Stimulated activated CD4-positive, alpha-beta T cell treated with anti-CD3 and anti-CD28 coated beads, Interleukin-1b, Interleukin-23, amount 100 ng/mL, for 48 hours (primary cell): ENCODE data around the gene FRMD4A.

Source experiments
- DNase-seq: peaks from one replicate; pipeline ENCODE4 v3.0.0-alpha.2; 2020

Gene FRMD4A

DNA sequence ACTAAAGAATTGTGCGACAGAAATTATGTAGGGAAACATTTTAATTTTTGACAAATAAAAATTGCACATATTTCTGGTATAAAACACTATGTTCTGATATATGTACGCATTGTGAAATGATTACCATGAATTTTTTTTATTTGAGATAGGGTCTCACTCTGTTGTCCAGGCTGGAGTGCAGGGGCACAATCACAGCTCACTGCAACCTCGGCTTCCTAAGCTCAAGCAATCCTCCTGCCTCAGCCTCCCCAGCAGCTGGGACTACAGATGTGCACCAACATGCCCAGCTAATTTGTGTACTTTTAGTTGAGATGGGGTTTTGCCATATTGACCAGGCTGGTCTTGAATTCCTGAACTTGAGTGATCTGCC lies 149.2 kb downstream of the FRMD4A start:
- DNase-seq: no peak

DNA sequence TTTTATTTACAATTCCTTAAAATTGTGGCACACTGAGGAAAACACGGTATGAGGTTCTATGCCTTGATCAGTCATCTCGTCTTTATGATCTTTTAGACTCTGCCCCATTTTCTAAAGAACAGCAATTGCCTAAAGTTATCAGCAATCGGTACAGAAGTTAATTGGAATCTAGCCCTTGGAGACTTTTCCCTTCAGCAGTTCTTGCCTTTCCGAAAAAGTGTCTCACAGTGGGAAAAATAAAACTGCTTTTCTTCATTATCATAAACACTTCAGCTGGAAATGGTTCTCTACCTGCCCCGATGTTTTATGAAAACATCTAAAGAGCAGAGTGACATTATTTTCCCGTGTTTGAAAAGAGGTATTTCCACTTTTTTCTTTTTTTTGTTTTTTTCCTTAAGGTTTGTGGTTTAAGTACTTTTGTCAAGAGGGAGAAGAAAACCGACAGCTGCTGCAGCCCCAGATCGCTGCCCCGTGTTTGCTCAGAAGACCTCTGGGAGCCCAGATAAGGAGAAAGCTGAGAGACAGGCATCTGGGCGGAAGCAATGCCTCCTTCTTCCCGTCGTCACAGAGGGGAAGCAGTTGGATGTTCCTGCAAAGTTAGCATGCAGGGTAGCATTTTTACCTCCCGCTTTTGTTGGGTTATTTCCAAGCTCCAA lies 149.7 kb downstream of the FRMD4A start:
- DNase-seq: no peak

DNA sequence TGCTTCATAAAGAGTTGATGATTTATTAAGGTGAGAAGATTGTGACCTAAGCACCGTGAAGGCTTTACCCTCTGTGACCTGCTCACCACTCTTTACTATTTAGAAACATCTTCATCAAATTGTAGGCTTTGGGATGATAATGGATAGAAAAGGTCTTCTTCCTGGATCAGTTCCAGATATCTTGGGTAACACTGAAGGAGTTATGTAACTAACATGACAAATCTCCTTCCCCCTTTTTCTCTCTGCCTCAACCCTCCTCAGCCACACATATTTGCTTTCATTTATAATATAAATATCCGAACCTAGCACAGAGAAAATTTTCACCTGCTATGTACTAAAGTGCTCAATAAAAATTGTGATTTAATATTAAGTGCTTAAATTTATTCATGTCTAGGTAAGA lies 151.5 kb downstream of the FRMD4A start:
- no peak for DNase-seq

DNA sequence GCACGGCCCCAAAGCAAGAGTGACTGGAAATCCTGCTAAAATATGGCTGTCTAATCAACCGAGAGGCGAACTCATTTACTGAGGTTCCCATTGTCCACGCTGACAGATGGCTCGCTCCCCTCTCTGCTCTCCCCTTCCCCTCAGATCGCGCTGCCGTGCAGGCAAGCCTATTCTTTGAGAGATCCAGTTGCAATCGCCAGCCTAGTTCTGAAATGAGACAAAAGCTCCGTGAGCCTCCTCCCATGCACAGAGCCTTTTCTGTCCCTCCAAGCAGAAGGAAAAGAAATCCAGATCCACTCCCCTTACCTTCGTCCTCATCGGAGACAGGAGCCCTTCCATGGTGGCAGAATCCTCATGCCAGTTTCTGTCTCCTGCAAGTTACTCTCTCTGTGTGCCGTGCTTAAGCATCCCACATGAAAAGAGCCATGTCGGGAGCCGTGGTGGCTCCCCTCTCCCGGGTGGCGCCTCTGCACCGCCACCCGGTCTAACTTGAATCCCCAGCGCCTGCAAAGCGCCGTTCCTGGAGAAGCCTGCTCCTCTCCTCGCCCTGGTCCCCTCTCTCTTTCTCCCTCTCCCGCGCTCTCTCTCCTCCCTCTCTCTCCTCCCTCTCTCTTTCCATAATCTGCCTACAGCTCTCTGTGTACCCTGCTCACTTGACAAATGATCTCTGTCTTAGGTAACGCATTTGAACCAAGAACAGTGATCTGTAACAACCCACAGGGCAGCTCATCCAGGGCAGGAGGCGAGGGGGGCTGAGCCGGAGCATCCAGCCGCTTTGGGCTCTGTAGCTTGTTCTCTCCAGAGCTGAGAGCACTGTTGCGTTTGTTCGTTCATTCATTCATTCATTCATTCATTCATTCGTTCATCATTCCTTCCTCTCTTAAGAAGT lies 156.8 kb downstream of the FRMD4A start:
- DNase-seq: no peak

DNA sequence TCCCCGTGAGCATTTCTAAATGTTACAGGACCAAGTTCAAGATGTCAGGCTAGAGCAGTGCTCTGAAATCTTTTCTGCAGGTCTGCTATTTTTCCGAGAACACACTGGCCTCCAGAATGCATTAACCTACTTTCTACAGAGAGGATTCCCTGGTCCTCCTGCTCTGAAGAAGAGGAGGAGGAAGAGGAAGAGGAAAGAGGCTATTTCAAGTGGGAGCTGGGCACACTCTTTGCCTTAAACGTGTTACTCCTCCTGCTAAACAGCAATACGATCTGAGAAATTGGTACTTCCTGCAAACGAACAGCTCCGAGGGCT lies 157.4 kb downstream of the FRMD4A start:
- no peak for DNase-seq

DNA sequence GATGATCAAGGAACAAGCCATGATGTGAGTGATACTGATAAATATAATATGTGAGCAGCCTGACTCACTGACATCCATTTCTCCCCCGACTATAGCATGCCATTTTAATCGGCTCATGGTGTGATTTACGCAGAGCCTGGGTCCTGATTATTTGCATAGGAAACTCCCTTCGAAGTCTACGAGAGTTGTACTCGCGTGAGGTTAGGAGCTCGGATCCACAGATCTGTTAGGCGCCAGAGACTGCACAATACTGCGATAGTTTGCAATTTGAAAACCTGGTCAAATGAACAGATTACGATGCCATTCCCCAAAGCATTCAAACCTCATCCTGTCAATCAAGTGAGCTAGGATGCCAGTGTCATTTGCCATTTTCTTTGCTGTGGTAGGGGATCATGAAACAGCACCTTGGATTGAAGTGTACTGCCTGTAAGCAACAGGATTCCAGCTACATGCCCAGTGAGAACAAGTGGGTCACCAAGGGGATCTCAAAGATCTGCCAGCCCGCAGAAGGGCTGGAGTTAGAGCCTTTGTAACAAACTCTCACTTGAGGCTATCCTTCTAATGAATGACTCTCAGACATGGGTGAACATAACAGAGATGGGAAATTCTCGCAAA lies 158.3 kb downstream of the FRMD4A start:
- DNase-seq: no peak

DNA sequence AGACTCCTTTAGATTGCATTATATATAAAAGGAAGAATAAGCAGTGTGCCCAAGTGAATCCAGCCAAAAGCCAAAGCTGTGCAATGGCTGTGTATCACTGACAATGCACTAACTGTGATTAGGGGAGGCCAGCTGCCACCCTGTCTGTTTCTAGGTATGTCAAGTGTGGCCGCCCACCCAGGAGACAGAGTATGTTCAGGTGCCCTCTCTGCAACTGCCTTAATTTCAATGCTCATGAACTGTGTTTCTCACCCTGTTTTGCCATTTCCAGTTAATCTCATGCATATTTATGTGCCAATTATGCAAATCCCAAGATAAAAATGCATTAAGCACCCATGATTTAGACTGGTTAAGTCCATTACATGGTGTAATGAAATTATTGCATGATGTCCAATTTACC lies 159.4 kb downstream of the FRMD4A start:
- DNase-seq: no peak

DNA sequence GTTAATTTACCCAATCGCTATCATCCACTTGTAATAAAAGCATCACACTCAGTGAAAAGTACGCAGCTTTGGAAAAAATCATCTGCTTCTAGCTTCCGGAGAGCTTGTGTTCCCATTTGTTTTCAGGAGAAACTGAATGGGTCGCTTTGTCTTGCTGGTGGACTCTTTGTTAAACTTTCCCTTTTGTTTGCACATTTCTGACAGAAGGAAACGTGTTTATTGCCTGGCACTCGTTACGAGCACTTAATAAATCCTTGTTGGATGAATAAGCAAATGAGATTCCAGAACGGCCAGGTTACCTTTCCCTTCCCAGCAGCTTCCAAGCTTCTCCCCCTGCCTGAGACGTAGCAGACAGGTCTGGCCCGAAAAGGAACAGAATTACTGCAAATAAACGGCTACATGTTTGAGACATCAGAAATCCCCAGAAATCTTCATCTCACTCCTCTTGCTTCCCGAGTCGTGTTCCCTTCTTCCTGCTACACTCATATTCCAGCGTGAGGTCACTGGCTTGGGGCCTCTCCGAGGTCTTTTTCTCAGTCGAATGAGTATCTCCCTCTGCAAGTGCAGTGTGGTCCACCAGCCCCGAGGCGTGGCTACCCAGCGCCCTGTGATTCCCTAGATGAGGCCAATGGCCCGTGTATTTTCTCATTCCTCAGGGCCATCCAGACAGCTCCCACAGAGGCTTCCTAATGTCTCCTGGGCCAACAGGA lies 167.2 kb downstream of the FRMD4A start:
- DNase-seq: no peak

DNA sequence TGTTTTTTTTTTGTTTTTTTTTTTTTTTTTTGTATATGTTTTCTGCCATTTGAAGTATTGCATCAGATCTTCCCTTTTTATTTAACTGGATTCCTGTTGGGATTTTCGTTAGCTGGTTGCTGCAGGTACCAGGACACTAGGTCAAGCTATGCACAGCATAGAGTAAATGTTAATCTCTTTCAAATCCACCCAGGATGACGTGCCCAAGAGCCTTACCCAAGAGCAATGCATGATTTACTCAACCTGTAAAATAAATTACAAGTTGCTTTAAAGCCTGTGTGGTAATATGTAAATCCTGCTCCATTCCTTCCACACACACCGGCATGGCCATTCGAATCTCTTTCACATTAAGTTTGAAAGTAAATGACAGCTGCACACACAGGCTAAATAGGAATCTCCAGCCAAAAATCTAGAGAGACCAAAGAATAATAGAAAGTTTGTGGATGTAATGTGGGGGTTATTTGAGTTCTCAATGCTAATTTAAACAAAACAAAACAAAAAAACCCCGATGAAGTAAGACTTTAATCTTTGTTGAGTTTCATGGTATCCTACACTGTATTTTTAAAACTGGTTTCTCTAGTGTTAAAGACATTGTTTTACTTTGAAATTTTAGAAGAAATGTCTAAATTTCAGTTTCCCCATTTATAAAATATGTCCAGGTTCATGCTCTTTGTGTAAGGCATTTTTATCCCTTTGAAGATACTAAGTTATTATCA lies 167.9 kb downstream of the FRMD4A start:
- DNase-seq: no peak

DNA sequence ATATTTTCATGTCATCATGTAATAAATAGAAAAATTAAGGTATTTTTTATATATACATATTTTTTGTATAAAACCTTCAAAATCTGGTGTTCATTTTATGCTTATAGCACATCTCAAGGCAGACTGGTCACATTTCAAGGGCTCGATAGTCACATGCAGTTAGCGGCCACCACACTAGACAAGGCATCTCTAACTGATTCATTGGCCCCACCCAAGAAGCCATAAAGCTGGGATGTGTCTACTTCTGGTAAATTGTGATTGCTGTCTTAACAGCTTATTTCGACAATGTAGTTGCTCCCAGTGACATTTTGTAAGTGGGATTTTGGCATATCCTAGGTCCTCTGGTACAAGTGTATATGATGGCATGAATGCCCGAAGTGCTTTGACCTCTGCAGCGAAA lies 168.7 kb downstream of the FRMD4A start:
- no peak for DNase-seq

DNA sequence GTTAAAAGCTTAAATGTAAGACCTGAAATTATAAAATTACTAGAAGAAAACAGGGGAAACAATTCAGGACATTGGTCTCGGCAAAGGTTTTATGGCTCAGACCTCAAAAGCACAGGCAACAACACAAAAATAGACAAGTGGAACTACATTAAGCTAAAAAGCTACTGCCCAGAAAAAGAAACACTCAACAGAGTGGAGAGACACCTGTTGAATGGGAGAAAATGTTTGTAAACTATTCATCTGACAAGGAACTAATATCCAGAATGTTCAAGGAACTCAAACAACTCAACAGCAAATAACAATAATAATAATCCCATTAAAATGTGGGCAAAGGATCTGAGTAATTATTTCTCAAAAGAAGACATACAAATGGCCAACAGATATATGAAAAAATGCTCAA lies 170.4 kb downstream of the FRMD4A start:
- no peak for DNase-seq

DNA sequence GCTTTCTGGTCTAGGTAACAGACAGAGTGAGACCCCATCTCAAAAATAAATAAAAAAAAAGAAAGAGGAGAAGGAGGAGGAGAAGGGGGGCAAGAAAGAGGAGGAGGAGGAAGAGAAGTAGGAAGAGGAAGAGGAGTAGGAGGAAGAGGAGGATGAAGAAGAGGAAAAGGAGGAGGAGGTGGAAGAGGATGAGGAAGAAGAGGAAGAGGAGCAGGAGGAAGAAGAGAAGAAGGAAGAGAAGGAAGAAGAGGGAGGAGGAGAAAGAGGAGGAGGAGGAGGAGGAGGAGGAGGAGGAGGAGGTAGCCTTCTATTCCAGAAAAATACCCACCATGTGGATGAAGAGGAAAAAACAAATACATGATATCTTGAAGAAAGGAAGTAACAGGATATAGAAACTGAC lies 172.1 kb downstream of the FRMD4A start:
- DNase-seq: no peak

DNA sequence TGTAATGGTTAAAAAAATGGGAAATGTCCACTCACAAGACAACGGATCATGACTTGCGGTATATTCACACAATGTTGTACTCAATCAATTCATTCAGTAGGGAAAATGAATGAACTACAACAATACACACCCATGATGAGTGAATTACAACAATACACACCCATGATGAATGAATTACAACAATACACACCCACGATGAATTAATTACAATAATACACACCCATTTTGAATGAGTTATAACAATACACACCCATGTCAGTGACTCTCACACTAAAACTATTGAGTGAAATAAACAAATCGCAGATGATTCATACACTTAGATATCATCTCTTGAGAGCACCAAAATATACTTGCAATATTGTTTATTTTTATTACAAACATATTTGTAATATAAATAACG lies 174.6 kb downstream of the FRMD4A start:
- DNase-seq: no peak

DNA sequence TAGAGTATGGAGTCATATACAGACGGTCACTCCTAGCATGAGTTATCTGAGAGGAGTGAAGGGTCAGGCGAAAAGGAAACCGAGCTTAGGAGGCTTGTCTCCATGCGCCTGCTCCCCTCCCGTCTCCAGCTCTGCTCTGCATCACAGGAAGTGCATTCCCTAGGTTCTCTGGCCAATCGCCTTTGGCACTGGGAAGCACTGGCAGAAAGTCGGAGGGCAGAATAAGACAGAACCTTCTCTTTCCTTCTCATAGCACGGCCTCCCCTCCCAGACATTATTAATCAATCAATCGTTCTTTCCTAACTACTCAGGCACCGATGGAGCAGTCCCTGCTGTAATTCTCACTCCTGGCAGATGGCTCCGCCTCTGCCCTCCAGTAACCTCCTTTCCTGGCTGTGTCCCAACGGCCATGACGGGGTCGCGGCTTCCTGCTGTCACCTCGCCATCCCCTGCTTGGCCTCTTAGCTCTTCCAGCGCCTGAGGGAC lies 177.1 kb downstream of the FRMD4A start:
- DNase-seq: no peak

DNA sequence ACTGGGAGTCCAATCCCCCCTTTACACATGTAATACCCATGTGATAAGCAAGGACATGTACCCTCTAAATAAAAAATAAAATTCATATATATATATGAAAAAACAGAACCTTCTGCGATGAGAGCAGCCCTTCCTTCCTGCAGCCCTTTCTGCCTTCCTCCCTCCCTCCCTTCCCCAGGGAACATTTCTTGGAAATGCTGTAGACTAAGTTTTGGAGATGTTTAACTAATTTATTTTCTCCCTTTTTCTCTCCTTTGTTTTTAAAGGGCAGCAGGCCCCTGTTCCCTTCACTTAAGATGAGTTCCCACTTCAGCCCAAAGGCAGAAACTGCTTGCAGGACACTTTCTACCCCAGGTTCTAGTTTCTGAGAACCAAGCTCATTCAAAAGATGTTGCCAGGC lies 179.2 kb downstream of the FRMD4A start:
- no peak for DNase-seq

DNA sequence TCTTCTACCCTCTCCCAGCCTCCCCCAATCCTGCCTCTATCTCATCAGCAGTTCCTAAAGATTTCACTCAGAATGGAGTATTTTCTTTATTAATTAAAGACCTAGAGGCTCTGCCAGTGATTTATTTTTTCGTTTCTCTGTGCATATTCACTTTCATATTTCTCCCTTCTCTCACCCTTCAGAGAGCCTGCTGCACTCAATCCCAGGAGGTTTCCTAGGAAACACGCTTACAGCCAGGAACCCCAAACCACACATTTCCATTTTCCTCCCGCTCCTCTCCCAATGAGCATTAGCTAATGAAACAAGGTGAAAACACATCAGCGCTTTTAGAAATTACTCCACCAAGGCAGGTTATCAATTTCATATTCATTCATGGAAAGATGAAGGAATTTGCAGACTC lies 180.2 kb downstream of the FRMD4A start:
- no peak for DNase-seq

DNA sequence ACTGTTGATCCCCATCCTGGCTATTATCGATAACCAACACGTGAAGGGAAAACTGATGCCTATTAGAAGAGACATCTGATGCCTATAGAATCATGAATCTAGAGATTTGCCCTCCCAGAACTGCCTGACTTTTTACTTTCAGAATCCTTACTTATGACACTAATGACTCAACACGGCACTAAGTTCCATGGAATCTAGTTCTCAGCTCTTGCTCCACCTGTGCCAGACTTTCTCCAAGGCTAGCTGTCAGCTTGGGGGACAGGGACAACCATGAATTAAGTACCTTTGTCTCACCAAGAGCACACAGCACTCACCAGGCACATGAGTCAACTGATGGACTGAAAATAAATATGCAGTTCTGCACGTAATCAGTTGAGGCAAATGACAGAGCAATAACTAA lies 184.2 kb downstream of the FRMD4A start:
- no peak for DNase-seq

DNA sequence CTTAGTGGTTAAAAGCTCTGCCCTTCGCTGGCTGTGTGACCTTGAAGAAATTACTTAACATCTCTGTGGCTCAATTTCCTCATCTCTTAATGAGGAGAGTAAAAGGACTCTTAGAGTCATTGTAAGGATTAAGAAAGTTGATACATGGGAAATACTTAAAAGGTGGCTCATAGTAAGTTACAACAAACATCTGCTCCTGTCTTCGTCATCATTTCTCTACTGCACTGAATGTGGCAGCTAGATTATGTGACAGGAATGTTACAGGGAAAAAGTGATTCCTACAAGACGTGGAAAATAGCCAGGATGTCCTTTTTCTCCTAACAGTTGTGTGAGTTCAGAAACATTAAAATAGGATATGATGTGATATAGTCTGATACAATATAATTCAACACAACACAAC lies 184.7 kb downstream of the FRMD4A start:
- DNase-seq: no peak

DNA sequence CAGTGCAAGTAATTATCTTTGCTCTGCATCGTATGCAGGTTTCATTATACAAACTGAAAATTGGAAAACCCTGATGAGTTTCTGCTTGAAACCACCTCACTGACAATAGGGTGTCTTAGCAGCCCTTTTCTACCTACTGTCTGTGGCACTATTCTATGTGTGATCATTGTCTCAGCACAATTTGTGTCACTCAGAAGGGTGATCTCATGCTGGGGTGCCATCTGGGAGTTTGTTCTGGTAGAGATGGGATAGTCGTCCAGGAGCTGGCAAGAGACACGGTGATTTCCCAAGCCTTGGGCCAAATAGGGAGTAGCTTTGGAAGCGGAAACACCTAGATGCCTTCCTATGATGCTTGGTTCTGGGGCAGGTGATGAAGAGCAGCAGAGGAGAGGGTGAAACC lies 186.3 kb downstream of the FRMD4A start:
- no peak for DNase-seq

DNA sequence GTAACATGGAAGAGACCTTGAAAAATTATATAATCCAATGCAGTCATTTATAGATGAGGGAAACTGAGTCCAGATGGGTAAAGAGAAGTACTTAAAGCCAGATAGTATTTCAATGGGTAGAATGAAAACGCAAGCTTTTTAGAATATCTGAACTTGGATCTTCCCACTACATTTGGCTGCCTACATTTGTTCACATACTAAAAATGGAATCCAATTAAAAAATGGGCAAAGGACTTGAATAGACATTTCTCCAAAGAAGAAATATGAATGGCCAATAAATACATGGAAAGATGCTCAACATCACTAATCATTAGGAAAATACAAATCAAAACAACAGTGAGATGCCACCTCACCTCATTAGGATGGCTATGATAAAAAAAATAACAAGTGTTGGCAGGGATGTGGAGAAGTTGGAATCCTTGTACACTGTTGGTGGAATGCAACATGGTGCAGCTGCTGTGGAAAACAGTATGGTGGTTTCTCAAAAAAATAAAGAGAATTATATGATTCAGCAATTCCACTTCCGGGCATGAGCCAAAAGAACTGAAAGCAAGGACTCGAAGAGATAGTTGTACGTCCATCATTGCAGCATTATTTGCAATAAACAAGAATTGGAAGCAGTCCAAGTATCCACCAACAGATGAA lies 188.0 kb downstream of the FRMD4A start:
- DNase-seq: no peak

DNA sequence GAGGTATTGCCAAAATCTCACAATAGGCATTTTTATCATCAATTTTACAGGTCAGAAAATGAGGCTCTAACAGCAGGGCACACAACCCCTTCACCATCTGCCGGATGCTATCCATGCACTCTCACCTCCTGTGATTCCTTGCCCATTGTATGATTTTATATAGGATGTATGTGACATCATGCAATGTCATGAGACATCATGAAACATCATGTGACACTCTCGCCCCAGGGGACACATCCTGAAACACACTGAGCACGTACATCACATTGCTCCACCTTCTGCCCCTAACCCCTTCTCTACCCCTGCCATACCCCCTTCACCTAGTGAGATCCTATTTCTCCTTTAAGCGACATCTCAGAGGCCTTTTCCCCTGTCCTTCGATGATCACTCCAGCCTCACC lies 189.4 kb downstream of the FRMD4A start:
- no peak for DNase-seq

DNA sequence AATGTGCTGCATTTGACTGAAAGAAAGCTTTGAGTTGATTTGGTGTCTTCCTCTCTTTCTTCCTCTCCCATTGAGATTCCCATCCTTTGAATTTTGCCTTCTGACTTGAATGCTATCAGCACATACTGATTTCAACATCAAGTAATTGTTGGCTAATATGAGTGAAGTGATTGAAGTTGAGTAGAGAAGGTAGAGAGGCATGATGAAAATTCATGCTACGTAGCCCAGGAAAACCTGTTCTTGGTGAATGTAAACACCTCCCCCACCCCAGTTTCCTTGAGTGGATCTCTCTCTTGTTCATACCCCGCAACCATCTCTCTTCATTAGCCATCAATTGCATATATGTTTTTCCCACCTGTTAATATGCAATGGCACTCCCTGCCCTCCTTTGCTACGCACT lies 193.3 kb downstream of the FRMD4A start:
- DNase-seq: no peak
